ENCODE results near the gene MSI2. TPM values are rescaled to one million over a fixed set of nuclear protein-coding genes. Genes with fewer than 3 reads are reported as not detected.

MSI2 gene
- total and polyA plus RNA-seq, 2 experiments from 2014 or later = 4.3 to 17.9 TPM

GRCh38 chr17:57245786-57246185 lies 10.5 kb upstream of the MSI2 start:
- 79 to 81% methylated on average over 10 of the region's 10 CpGs for WGBS, 2 experiments (ENCODE audit: low coverage in 1 of 2, low lambda C conversion rate in 2 of 2, missing lambda C conversion rate in 2 of 2)
- H3K4me1 ChIP-seq (ENCODE audit: insufficient read depth) = no peaks in the 10 kb centered on the region
- H3K36me3 ChIP-seq (ENCODE audit: low read depth) = no peaks in the 10 kb centered on the region
- no peak for DNase-seq
- no peaks in the 10 kb centered on the region for H3F3A ChIP-seq (ENCODE audit: insufficient read depth)
- in situ Hi-C loops (cut with MboI) = loop anchor here (10.0 kb wide), 1 partner anchor 499 kb away; the partner anchor contains the start of gene CCDC182
- no peak overlapping the region for H2AFZ ChIP-seq
- H3K9me3 ChIP-seq (ENCODE audit: low read depth) = no peaks in the 10 kb centered on the region
- no peak overlapping the region for H3K4me2 ChIP-seq (ENCODE audit: unreplicated experiment)
- no peak overlapping the region for H3K4me3 ChIP-seq
- H3K27ac ChIP-seq = no peak overlapping the region
- H3K9ac ChIP-seq = no peak overlapping the region
- H3K9me2 ChIP-seq (ENCODE audit: insufficient read depth) = no peaks in the 10 kb centered on the region
- no peaks in the 10 kb centered on the region for H4K20me1 ChIP-seq (ENCODE audit: insufficient read depth)
- H3K27me3 ChIP-seq (replicated peaks; ENCODE audit: insufficient read depth) = peaks cover 15% of the 10 kb centered on the region; the same call in 1 of the 2 replicates
- H3K79me2 ChIP-seq (ENCODE audit: insufficient read depth) = no peaks in the 10 kb centered on the region
- TF ChIP-seq EZH2phosphoT487 (IDR thresholded peaks at IDR 0.05; ENCODE audit: insufficient read depth, low read depth) (no peak), EZH2 (IDR thresholded peaks at IDR 0.05; ENCODE audit: insufficient read depth, poor library complexity, severe bottlenecking) (no peak)

- Histone ChIP-seq H4K20me1 (ENCODE audit: insufficient read depth) (no peaks in the 10 kb centered on the region), H3F3A (ENCODE audit: insufficient read depth) (no peaks in the 10 kb centered on the region), H3K36me3 (ENCODE audit: low read depth) (no peaks in the 10 kb centered on the region), H3K79me2 (ENCODE audit: insufficient read depth) (no peaks in the 10 kb centered on the region), H3K9me2 (ENCODE audit: insufficient read depth) (no peaks in the 10 kb centered on the region), H3K4me3 (no peak overlapping the region), H3K4me2 (ENCODE audit: unreplicated experiment) (no peak overlapping the region), H3K27me3 (replicated peaks; ENCODE audit: insufficient read depth) (0 out of 2 replicates have a peak, but pooled peaks cover 10% of the 10 kb centered on the region), H3K9ac (no peak overlapping the region), H3K4me1 (ENCODE audit: insufficient read depth) (no peaks in the 10 kb centered on the region), H3K9me3 (ENCODE audit: low read depth) (no peaks in the 10 kb centered on the region), H2AFZ (no peak overlapping the region), H3K27ac (no peak overlapping the region)
- TF ChIP-seq EZH2 (IDR thresholded peaks at IDR 0.05; ENCODE audit: insufficient read depth, poor library complexity, severe bottlenecking) (no peak), EZH2phosphoT487 (IDR thresholded peaks at IDR 0.05; ENCODE audit: insufficient read depth, low read depth) (no peak)
- in situ Hi-C loops (cut with MboI) = loop anchor here (10.0 kb wide), 1 partner anchor 499 kb away; the partner anchor contains the start of gene CCDC182
- no peak for DNase-seq
- whole genome bisulfite sequencing, 2 experiments (ENCODE audit: low coverage in 1 of 2, low lambda C conversion rate in 2 of 2, missing lambda C conversion rate in 2 of 2) = 85 to 89% methylated on average over 3 of the region's 3 CpGs
Measured at GRCh38 chr17:57246257-57246656, 10.1 kb upstream of the MSI2 start.

- Histone ChIP-seq H3K4me1 (ENCODE audit: insufficient read depth) (no peaks in the 10 kb centered on the region), H3F3A (ENCODE audit: insufficient read depth) (no peaks in the 10 kb centered on the region), H3K79me2 (ENCODE audit: insufficient read depth) (no peaks in the 10 kb centered on the region), H2AFZ (no peak overlapping the region), H3K27me3 (replicated peaks; ENCODE audit: insufficient read depth) (0 out of 2 replicates have a peak, but pooled peaks cover 10% of the 10 kb centered on the region), H3K36me3 (ENCODE audit: low read depth) (no peaks in the 10 kb centered on the region), H3K4me2 (ENCODE audit: unreplicated experiment) (no peak overlapping the region), H3K9me2 (ENCODE audit: insufficient read depth) (no peaks in the 10 kb centered on the region), H3K4me3 (no peak overlapping the region), H3K27ac (no peak overlapping the region), H4K20me1 (ENCODE audit: insufficient read depth) (no peaks in the 10 kb centered on the region), H3K9ac (no peak overlapping the region), H3K9me3 (ENCODE audit: low read depth) (no peaks in the 10 kb centered on the region)
- WGBS, 2 experiments (ENCODE audit: low coverage in 1 of 2, low lambda C conversion rate in 2 of 2, missing lambda C conversion rate in 2 of 2) = 55 to 62% methylated on average over 6 of the region's 6 CpGs
- TF ChIP-seq EZH2phosphoT487 (IDR thresholded peaks at IDR 0.05; ENCODE audit: insufficient read depth, low read depth) (no peak), EZH2 (IDR thresholded peaks at IDR 0.05; ENCODE audit: insufficient read depth, poor library complexity, severe bottlenecking) (no peak)
- DNase-seq = no peak
- in situ Hi-C loops (cut with MboI) = loop anchor here (10.0 kb wide), 1 partner anchor 498 kb away; the partner anchor contains the start of gene CCDC182
Measured at GRCh38 chr17:57247261-57247660, 9.1 kb upstream of the MSI2 start.

- in situ Hi-C loops (cut with MboI) = loop anchor here (10.0 kb wide), 1 partner anchor 497 kb away; the partner anchor contains the start of gene CCDC182
- Histone ChIP-seq H3K27ac (no peak overlapping the region), H3K79me2 (ENCODE audit: insufficient read depth) (no peaks in the 10 kb centered on the region), H3K4me2 (ENCODE audit: unreplicated experiment) (no peak overlapping the region), H2AFZ (no peak overlapping the region), H3K9me2 (ENCODE audit: insufficient read depth) (no peaks in the 10 kb centered on the region), H3K36me3 (ENCODE audit: low read depth) (no peaks in the 10 kb centered on the region), H3K9ac (no peak overlapping the region), H3K4me1 (ENCODE audit: insufficient read depth) (no peaks in the 10 kb centered on the region), H4K20me1 (ENCODE audit: insufficient read depth) (no peaks in the 10 kb centered on the region), H3F3A (ENCODE audit: insufficient read depth) (no peaks in the 10 kb centered on the region), H3K4me3 (no peak overlapping the region), H3K9me3 (ENCODE audit: low read depth) (no peaks in the 10 kb centered on the region), H3K27me3 (replicated peaks; ENCODE audit: insufficient read depth) (0 out of 2 replicates have a peak, but pooled peaks cover 10% of the 10 kb centered on the region)
- no peak for DNase-seq
- TF ChIP-seq EZH2phosphoT487 (IDR thresholded peaks at IDR 0.05; ENCODE audit: insufficient read depth, low read depth) = no peak
- TF ChIP-seq EZH2 (IDR thresholded peaks at IDR 0.05; ENCODE audit: insufficient read depth, poor library complexity, severe bottlenecking) = no peak
- 17 to 24% methylated on average over 2 of the region's 2 CpGs for WGBS, 2 experiments (ENCODE audit: low coverage in 1 of 2, low lambda C conversion rate in 2 of 2, missing lambda C conversion rate in 2 of 2)
Measured at GRCh38 chr17:57247913-57248312, 8.4 kb upstream of the MSI2 start.

All from GM23248 (cell line).